Stimulated activated effector memory CD8-positive, alpha-beta T cell treated with anti-CD3 and anti-CD28 coated beads, Interleukin-12 subunit alpha, Interleukin-12 subunit beta, amount 100 ng/mL, for 72 hours (primary cell): ENCODE data around the gene MTFR2.
"Not testable (repeated sequence)": the region's sequence is repeated elsewhere in the genome, so short reads cannot be mapped to it uniquely, and the experiment has no call there.

Source experiments
- ATAC-seq: fragments of 150-1000 bp; cut with Tn5 transposase; 2 replicates; pipeline ENCODE4 v1.10.0; 2021
- DNase-seq, 2 donors: peaks; one replicate each; pipeline ENCODE4 v3.0.0; 2021 to 2022; ENCODE audit warnings: low spot score in 2 of 2
- H3K27ac Mint-ChIP-seq: one replicate; pipeline ENCODE4 v1.8.0; 2022; ENCODE audit warnings: mild to moderate bottlenecking, mixed read lengths
- H3K36me3 Mint-ChIP-seq: one replicate; pipeline ENCODE4 v1.8.0; 2022; ENCODE audit warnings: mild to moderate bottlenecking, mixed read lengths
- H3K4me1 Mint-ChIP-seq: one replicate; pipeline ENCODE4 v1.8.0; 2022; ENCODE audit warnings: mixed read lengths
- H3K4me3 Mint-ChIP-seq: one replicate; pipeline ENCODE4 v1.8.0; 2022; ENCODE audit warnings: mild to moderate bottlenecking, mixed read lengths
- H3K9me3 Mint-ChIP-seq: one replicate; pipeline ENCODE4 v1.8.0; 2022; ENCODE audit warnings: mixed read lengths

The MTFR2 gene

DNA sequence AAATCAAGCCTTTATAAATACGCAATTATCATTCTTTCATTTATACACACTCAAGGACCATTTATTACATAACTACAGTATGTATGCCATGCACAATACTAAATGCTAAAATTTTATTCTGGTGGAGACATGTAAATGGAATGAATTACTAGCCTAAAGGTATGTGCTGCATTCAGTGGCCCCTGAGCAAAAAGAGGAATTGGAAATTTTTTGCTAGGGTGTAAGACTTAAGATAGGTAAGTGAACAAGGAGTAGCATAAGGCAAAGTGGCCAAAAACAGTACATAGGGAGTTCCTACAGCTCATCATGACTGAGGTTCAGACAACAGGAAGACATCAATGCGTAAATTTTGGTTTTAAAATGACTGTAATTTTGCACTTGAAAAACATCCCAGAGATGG lies 2.3 kb upstream of the MTFR2 start:
- H3K27ac Mint-ChIP-seq: no peak overlapping the region

DNA sequence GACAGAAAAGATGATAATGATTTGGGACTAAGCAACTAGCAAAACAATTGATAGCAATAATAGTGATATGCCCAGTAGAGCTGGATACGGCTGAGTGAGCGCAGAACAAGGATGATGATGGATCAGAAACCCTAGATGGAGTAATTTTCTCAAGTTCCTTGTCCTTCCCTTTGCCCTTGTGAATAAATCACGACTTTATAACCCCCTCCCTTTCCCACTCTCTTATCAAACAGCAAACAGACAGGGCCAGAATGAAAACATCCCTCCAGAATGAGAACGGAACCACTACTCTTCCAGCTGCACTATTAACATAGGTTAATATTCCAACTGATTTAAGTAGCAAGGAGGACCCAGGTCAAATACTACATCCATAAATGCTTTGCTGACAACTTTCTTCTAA lies 1.3 kb upstream of the MTFR2 start:
- H3K36me3 Mint-ChIP-seq: peaks cover 79% of the 10 kb centered on the region
- DNase-seq (no peak), ATAC-seq (no peak)
- H3K4me1 Mint-ChIP-seq: peaks cover 52% of the 10 kb centered on the region
- H3K9me3 Mint-ChIP-seq: no peaks in the 10 kb centered on the region
- peak overlapping the region; percentile 97 for H3K4me3 Mint-ChIP-seq
- no peak overlapping the region for H3K27ac Mint-ChIP-seq

More for the DNA sequence above, 2.3 kb upstream of the MTFR2 start:
- no peak overlapping the region for H3K4me3 Mint-ChIP-seq
- H3K9me3 Mint-ChIP-seq: no peaks in the 10 kb centered on the region
- DNase-seq (no peak), ATAC-seq (no peak)
- H3K4me1 Mint-ChIP-seq: peaks cover 49% of the 10 kb centered on the region
- peaks cover 79% of the 10 kb centered on the region for H3K36me3 Mint-ChIP-seq

DNA sequence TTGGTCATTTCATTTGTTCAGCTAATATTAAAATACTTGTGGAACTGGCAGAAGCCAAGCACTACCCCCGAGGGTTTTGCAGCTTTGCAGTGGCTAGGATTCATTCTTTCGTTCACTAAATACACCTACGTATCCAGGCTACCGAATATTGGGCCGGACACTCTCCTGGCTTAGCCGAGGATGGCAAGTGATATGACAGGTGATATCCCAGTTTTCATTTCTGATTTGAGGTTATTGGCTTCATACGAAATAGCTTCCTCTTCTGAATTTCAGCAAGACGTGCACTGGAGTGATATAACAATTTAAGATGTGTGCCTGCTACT lies 536 bp upstream of the MTFR2 start:
- Mint-ChIP-seq H3K9me3 (no peaks in the 10 kb centered on the region), H3K4me1 (peaks cover 52% of the 10 kb centered on the region), H3K4me3 (peak overlapping the region; percentile 97), H3K27ac (peak overlapping the region; percentile 97), H3K36me3 (peaks cover 71% of the 10 kb centered on the region)
- peak; percentile 3 for ATAC-seq
- DNase-seq: no peak

DNA sequence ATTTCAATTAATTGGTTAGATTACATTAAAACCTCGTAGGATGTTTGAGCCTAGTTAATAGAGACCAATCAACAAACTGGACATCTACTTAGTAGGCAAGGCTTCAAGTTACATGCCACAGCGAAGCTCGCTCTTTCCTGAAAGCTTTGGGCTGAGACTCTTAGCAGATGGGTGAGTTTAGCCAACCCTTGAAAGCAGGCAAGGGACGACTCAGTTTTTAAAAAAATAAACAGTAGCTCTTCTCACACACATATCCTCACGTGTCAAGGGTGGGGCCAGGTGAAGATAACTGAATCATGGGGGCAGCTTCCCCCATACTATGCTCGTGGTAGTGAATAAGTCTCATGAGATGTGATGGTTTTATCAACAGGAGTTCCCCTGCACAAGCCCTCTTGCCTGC lies 775 bp downstream of the MTFR2 start:
- peaks cover 70% of the 10 kb centered on the region for H3K36me3 Mint-ChIP-seq
- DNase-seq: no peak
- no peaks in the 10 kb centered on the region for H3K9me3 Mint-ChIP-seq
- no peak for ATAC-seq
- peak overlapping the region; percentile 97 for H3K4me3 Mint-ChIP-seq
- H3K4me1 Mint-ChIP-seq: peaks cover 52% of the 10 kb centered on the region
- H3K27ac Mint-ChIP-seq: peak overlapping the region; percentile 97

DNA sequence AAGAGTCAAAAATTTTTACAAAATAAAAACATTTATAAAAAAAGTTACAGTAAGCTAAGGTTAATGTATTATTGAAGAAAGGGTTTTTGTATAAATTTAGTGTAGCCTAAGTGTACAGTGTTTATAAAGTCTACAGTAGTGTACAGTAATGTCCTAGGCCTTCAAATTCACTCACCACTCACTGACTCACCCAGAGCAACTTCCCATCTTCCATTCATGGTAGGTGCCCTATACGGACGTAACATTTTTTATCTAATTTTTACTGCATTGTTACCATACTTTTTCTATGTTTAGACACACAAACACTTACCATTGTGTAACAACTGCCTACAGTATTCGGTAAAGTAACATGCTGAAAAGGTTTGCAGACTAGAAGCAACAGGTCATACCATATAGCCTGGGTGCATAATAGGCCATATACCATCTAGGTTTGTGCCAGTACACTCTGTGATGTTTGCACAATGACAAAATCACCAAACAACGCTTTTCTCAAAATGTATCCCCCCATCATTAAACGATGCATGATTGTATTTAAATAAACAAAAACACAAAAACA lies 6.0 kb downstream of the MTFR2 start:
- ATAC-seq (no peak), DNase-seq (no peak)
- Mint-ChIP-seq H3K27ac (no peak overlapping the region), H3K4me3 (no peak overlapping the region), H3K4me1 (peaks cover 13% of the 10 kb centered on the region), H3K9me3 (no peaks in the 10 kb centered on the region), H3K36me3 (peaks cover 80% of the 10 kb centered on the region)

DNA sequence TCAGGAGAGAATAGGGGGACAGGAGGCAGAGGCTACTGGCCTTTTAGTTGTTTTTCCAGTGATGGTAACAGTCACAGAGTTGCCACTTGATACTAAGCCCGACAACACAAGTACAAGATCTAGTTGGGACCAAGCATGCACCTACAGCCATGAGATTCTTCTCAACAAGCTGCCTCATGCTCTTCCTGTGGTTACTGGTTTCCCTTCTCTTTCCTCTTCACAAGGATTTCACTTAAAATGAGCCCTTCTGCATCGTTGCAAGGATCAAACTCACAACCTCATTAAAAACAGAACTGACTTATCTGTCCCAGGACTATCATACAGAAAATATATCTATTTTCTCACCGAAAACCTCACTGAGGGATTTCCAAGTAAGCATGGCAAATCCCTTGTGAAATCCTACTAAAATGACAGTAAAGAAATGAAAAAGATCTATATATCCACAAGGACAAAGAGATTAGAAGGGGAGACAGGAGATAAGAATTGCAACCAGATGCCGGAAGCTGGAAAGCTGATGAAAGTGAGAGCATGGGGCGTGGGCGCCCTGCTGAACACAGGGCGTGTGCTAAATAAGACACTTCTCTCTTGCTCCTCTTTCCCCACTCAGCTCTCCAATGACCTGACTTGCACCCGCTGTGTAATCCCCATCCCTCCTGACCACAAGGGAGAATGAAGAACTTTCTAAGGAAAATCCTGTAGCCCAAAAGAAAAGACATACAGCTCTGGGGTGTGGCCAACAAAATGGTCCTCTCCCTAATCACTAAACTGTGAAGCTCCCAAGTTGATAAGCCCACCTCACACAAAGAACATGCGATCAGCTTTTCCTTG lies 13.4 kb downstream of the MTFR2 start:
- DNase-seq (no peak), ATAC-seq (no peak)
- Mint-ChIP-seq H3K36me3 (peaks cover 29% of the 10 kb centered on the region), H3K4me3 (no peak overlapping the region), H3K9me3 (no peaks in the 10 kb centered on the region), H3K27ac (peak overlapping the region; percentile 30), H3K4me1 (no peaks in the 10 kb centered on the region)

DNA sequence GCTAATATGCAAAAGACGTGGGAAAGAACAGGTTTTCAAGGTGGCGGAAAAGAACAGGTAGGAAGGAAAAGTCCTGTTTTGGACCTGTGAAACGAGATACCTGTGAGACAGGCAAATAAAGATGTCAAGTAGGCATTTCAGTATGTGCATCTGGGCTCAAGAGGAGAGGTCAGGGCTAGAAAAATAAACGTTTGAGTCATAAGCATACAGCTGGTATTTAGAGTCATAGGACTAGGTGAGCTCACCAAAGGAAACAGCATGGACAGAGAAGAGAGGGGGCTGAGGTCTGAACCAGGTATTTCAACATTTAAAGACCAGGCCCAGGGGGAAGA lies 14.9 kb downstream of the MTFR2 start:
- H3K36me3 Mint-ChIP-seq: peaks cover 21% of the 10 kb centered on the region
- H3K4me1 Mint-ChIP-seq: no peaks in the 10 kb centered on the region

DNA sequence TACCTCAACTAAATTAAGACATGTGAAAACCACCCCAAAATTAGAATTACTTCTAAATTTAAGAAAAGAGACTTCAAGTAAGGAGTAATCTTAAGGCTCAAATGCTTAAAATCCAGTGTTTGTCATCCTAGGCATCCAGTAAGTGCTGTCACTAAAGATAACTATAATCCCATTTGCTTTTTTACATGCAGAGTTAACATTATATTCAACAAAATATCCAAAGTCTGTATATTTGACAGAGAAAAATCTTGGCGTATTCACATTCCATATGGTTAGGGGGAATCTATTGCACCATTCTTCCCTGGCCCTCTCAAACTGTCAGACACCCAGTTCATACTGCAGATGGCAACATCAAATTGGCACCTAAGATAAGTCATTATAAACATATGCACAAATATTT lies 17.4 kb downstream of the MTFR2 start:
- no peak for ATAC-seq
- no peak overlapping the region for H3K4me3 Mint-ChIP-seq
- H3K4me1 Mint-ChIP-seq: no peaks in the 10 kb centered on the region
- peaks cover 12% of the 10 kb centered on the region for H3K36me3 Mint-ChIP-seq
- no peaks in the 10 kb centered on the region for H3K9me3 Mint-ChIP-seq
- H3K27ac Mint-ChIP-seq: no peak overlapping the region
- DNase-seq: no peak

More for the DNA sequence above, 14.9 kb downstream of the MTFR2 start:
- Mint-ChIP-seq H3K9me3 (no peaks in the 10 kb centered on the region), H3K27ac (no peak overlapping the region), H3K4me3 (no peak overlapping the region)
- DNase-seq (no peak), ATAC-seq (no peak)

DNA sequence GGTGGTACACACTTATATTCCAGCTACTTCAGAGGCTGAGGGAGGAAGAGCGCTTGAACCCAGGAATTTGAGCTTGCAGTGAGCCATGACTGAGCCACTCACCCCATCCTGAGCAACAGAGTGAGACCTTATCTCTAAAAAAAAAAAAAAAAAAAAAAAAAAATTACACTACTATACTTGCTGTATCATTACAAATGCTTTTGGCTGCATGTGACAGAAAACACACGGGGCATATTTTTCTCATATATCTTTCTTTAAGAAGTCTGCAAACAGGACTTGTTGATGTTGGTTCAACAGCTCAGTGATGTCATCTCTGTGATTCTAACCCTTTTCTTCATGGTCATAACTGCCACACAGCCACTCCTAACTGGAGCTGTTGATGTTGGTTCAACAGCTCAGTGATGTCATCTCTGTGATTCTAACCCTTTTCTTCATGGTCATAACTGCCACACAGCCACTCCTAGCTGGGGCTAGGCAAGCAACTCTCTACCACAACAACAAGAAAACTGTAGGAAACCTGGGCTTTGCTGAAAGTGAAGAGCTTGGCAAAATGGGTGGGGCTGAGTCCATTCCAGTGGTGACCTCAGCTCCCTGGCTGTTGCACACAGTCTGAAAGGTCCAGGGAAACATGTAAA lies 19.8 kb downstream of the MTFR2 start:
- no peaks in the 10 kb centered on the region for H3K9me3 Mint-ChIP-seq
- H3K27ac Mint-ChIP-seq: peak overlapping the region; percentile 4
- peaks cover 12% of the 10 kb centered on the region for H3K36me3 Mint-ChIP-seq
- DNase-seq (no peak), ATAC-seq (peak; percentile 42)
- H3K4me1 Mint-ChIP-seq: peaks cover 8% of the 10 kb centered on the region
- no peak overlapping the region for H3K4me3 Mint-ChIP-seq

DNA sequence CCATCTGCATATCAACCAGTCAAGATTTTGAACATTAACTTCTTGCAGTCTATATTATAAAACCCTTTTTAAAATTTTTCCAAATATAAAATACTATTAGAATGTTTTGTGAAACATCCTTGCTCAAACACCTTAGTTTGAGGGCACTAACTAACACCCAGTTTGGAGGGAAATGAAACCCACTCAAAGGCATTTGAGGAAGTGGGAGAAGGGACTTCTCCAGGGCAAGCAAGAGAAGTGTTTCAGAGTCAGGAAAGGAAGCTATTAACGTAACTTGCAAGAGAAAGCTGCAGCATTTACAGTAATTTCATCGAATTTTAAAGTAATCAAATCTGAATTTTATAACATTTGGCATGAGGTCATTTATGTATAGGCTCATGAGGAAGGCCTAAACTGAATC lies 21.3 kb downstream of the MTFR2 start:
- Mint-ChIP-seq H3K27ac (no peak overlapping the region), H3K36me3 (peaks cover 12% of the 10 kb centered on the region), H3K4me1 (peaks cover 8% of the 10 kb centered on the region), H3K4me3 (no peak overlapping the region), H3K9me3 (no peaks in the 10 kb centered on the region)
- ATAC-seq (no peak), DNase-seq (no peak)

DNA sequence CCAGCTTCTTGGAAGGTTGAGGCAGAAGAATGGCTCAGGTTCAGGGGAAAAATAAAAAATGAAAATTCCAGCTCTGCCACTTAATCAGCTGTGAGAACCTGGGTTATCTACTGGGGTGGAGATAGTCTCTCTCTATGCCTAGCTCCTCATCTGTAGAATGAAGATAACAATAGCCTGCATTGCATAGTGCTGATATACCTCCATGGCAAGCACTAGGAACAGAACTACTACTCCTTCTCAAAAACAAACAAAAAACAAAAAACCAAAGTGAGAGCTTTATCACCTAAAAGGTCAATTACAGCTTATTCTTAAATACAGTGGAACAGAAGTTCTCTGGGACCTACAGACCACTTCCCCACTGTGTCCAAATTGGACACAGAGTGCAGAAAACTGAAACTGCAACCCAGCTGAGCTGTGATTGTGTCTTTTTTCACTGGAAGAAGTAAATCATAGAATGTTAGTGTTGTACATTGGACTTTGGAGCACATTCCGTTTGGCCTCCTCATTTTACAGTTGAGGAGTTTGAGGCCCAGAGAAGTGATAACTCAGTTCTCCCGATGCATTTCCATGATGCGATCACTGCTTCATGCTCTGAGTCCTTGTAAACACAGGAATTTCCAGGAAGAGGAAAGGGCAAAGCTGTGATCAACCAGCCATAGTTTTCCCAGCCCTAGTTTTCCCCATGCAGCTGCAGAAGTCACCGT lies 23.3 kb downstream of the MTFR2 start:
- peak overlapping the region; percentile 32 for H3K27ac Mint-ChIP-seq
- no peak for ATAC-seq
- peaks cover 12% of the 10 kb centered on the region for H3K36me3 Mint-ChIP-seq
- H3K4me3 Mint-ChIP-seq: peak overlapping the region; percentile 36
- peaks cover 8% of the 10 kb centered on the region for H3K4me1 Mint-ChIP-seq
- no peak for DNase-seq
- H3K9me3 Mint-ChIP-seq: no peaks in the 10 kb centered on the region

DNA sequence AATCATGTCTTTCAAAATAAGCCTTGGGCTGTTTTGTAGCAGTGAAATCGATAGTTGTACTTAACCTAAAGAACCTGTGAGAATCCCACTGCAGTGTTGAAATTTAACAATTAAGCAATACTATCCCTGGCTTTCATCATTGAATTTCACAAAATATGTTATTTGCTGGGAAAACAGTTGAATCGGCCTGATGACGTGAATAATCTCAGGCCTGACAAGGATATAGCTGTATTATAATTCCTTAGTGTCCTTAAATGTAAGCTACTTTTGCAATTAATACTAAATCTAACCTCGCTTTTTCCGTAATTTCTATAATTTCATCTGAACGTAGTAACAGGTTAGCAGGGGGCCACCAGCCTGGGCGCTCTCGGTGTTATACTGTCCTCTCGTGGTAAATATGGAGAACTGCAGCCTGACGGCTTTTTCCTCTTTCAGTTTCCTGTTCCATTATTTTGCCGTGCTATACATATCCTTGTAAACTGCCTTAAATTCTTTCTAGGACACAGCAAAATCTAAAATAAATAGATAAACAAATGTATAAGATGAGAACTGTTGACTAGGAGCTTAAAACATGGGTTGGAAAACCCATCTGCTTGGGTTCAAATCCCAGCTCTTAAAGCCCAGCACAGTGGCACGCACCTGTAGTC lies 24.0 kb downstream of the MTFR2 start:
- peak overlapping the region; percentile 36 for H3K4me3 Mint-ChIP-seq
- peaks cover 12% of the 10 kb centered on the region for H3K36me3 Mint-ChIP-seq
- peaks cover 8% of the 10 kb centered on the region for H3K4me1 Mint-ChIP-seq
- H3K27ac Mint-ChIP-seq: peak overlapping the region; percentile 32
- no peaks in the 10 kb centered on the region for H3K9me3 Mint-ChIP-seq
- ATAC-seq (peak; percentile 75), DNase-seq (peak; percentile 44 to 73)

DNA sequence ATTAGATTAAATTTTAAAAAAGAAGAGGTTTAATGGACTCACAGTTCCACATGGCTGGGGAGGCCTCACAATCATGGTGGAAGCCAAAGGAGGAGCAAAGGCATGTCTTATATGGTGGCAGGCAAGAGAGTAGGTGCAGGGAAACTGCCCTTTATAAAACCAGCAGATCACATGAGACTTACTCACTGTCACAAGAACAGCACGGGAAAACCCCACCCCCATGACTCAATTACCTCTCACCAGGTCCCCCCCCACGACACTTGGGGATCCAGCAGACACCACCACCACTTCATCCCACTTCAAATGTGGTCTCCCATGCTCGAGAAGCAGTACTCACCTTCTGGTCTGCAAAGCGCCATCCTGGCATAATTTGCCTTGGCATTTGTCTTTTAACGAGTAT lies 24.6 kb downstream of the MTFR2 start:
- peaks cover 8% of the 10 kb centered on the region for H3K4me1 Mint-ChIP-seq
- no peak for DNase-seq
- H3K4me3 Mint-ChIP-seq: no peak overlapping the region
- H3K36me3 Mint-ChIP-seq: peaks cover 10% of the 10 kb centered on the region
- no peaks in the 10 kb centered on the region for H3K9me3 Mint-ChIP-seq
- ATAC-seq: peak; percentile 32
- H3K27ac Mint-ChIP-seq: no peak overlapping the region

DNA sequence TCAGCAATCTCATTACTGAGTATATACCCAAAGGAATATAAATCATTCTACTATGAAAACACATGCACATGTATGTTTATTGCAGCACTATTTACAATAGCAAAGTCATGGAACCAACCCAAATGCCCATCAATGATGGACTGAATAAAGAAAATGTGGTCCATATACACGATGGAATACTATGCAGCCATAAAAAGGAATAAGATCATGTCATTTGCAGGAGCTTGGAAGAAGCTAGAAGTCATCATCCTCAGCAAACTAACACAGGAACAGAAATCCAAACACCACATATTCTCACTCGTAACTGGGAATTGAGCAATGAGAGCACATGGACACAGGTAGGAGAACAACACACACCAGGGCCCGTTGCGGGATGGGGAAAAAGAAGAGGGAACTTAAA lies 25.1 kb downstream of the MTFR2 start:
- DNase-seq, ATAC-seq, H3K9me3 Mint-ChIP-seq, H3K27ac Mint-ChIP-seq, H3K4me3 Mint-ChIP-seq, H3K4me1 Mint-ChIP-seq, H3K36me3 Mint-ChIP-seq: not testable (repeated sequence)
